Measurements from ENCODE around the gene NFATC1.

- TF ChIP-seq EZH2 (IDR thresholded peaks at IDR 0.05; ENCODE audit: borderline replicate concordance) (no peak), EZH2phosphoT487 (IDR thresholded peaks at IDR 0.05; ENCODE audit: low read depth, severe bottlenecking, unreplicated experiment) (no peak)
- TF ChIP-seq, protein P1, sequence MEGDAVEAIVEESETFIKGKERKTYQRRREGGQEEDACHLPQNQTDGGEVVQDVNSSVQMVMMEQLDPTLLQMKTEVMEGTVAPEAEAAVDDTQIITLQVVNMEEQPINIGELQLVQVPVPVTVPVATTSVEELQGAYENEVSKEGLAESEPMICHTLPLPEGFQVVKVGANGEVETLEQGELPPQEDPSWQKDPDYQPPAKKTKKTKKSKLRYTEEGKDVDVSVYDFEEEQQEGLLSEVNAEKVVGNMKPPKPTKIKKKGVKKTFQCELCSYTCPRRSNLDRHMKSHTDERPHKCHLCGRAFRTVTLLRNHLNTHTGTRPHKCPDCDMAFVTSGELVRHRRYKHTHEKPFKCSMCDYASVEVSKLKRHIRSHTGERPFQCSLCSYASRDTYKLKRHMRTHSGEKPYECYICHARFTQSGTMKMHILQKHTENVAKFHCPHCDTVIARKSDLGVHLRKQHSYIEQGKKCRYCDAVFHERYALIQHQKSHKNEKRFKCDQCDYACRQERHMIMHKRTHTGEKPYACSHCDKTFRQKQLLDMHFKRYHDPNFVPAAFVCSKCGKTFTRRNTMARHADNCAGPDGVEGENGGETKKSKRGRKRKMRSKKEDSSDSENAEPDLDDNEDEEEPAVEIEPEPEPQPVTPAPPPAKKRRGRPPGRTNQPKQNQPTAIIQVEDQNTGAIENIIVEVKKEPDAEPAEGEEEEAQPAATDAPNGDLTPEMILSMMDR (IDR thresholded peaks at IDR 0.05; ENCODE audit: poor library complexity): no peak
Observed at GRCh38 chr18:79507076-79507545, 111.4 kb downstream of the NFATC1 start.
